H1 (cell line): ENCODE measurements around the gene DCDC2. TPM values are rescaled to one million over a fixed set of nuclear protein-coding genes. Genes with fewer than 3 reads are reported as not detected.

ENCODE experiments used
- CTCF ChIA-PET: fragments of 300-600 bp; sonication (Branson Sonifier 250); formaldehyde crosslinking; loops from one replicate; lab custom pipeline; 2021; ENCODE audit not compliant: partially characterized antibody; lab: Charles Lee
- POLR2A ChIA-PET: fragments of 300-600 bp; sonication (Branson Sonifier 250); formaldehyde crosslinking; loops from one replicate; lab custom pipeline; 2021; ENCODE audit warnings: inconsistent platforms; ENCODE audit not compliant: partially characterized antibody; lab: Charles Lee
- DNase-seq, 2 experiments: peaks; one replicate each; pipeline versions ENCODE4 v3.0.0 to v3.0.0-alpha.2; 2010 to 2022; ENCODE audit warnings: low spot score in 2 of 2, low read depth in 1 of 2, mixed read lengths in 1 of 2
- FAIRE-seq: peaks from 2 replicates; lab custom pipeline; 2011; peaks lifted over from hg19 to GRCh38; lab: Jason Lieb, UNC
- H2AFZ ChIP-seq: 2 replicates; pipeline ENCODE4 v1.8.1; 2012; ENCODE audit warnings: low read length, inconsistent platforms
- H2AK5ac ChIP-seq: 2 replicates; pipeline ENCODE4 v1.6.1; 2013; ENCODE audit warnings: low read depth, low read length
- H2BK120ac ChIP-seq: replicated peaks from 2 replicates; pipeline ENCODE3; 2013; ENCODE audit warnings: low read depth, low read length, inconsistent platforms
- H2BK12ac ChIP-seq: 2 replicates; pipeline ENCODE4 v1.6.1; 2013; ENCODE audit warnings: low read depth, low read length
- H2BK15ac ChIP-seq: 2 replicates; pipeline ENCODE4 v1.6.1; 2013; ENCODE audit warnings: low read length
- H2BK20ac ChIP-seq: 2 replicates; pipeline ENCODE4 v1.6.1; 2013; ENCODE audit warnings: low read length
- H2BK5ac ChIP-seq: 2 replicates; pipeline ENCODE4 v1.6.1; 2013; ENCODE audit warnings: low read depth, low read length
- H3K14ac ChIP-seq: 2 replicates; pipeline ENCODE4 v1.6.1; 2013; ENCODE audit warnings: inconsistent platforms; ENCODE audit not compliant: insufficient read length
- H3K18ac ChIP-seq: 2 replicates; pipeline ENCODE4 v1.6.1; 2013; ENCODE audit warnings: low read length; ENCODE audit errors: extremely low read depth
- H3K23ac ChIP-seq: 2 replicates; pipeline ENCODE4 v1.6.1; 2013; ENCODE audit warnings: inconsistent platforms; ENCODE audit not compliant: insufficient read length
- H3K23me2 ChIP-seq: 2 replicates; pipeline ENCODE4 v1.6.1; 2013; ENCODE audit warnings: low read depth, low read length
- H3K27ac ChIP-seq: 2 replicates; pipeline ENCODE4 v1.6.1; 2011; ENCODE audit warnings: low read depth, low read length, inconsistent platforms
- H3K27me3 ChIP-seq, 4 experiments: replicated peaks in 1 of 4; 1 replicate in 1 of 4; 2 replicates in 3 of 4; pipeline versions ENCODE4 v1.6.1 to v1.8.1; 2011 to 2013; ENCODE audit warnings: low read length in 3 of 4, mild to moderate bottlenecking in 3 of 4, inconsistent platforms in 2 of 4, mixed read lengths in 2 of 4, moderate library complexity in 1 of 4; ENCODE audit not compliant: control insufficient read depth in 3 of 4, insufficient read depth in 3 of 4; ENCODE audit errors: extremely low read depth in 1 of 4
- H3K36me3 ChIP-seq, 4 experiments: 2 replicates each; pipeline versions ENCODE4 v1.6.1 to v1.8.1; 2011 to 2013; ENCODE audit warnings: mild to moderate bottlenecking in 4 of 4, low read length in 3 of 4, moderate library complexity in 2 of 4, control low read depth in 1 of 4, inconsistent platforms in 1 of 4; ENCODE audit not compliant: insufficient read depth in 4 of 4, control insufficient read depth in 2 of 4
- H3K4ac ChIP-seq: replicated peaks from 2 replicates; pipeline ENCODE3; 2013; ENCODE audit warnings: low read length, low read depth, mixed read lengths, inconsistent platforms; ENCODE audit not compliant: insufficient read length
- H3K4me1 ChIP-seq, 4 experiments: replicated peaks in 1 of 4; 1 replicate in 1 of 4; 2 replicates in 3 of 4; pipeline versions ENCODE4 v1.6.1 to v1.8.1; 2011 to 2013; ENCODE audit warnings: low read length in 3 of 4, inconsistent platforms in 2 of 4, mixed read lengths in 1 of 4; ENCODE audit not compliant: insufficient read depth in 4 of 4, control insufficient read depth in 3 of 4
- H3K4me2 ChIP-seq, 2 experiments: 2 replicates each; pipeline versions ENCODE4 v1.6.1 to v1.8.1; 2011 to 2013; ENCODE audit warnings: low read depth in 2 of 2, low read length in 2 of 2, control low read depth in 1 of 2, inconsistent platforms in 1 of 2, mild to moderate bottlenecking in 1 of 2; ENCODE audit not compliant: insufficient read depth in 1 of 2
- H3K4me3 ChIP-seq, 4 experiments: fragments of 200-600, 300-600 bp in 1 of 4; sonication (generic), shearing (Covaris generic), sonication (Bioruptor Twin) in 1 of 4; 2 replicates each; pipeline versions ENCODE4 v1.5.1 to v1.8.1; 2011 to 2016; ENCODE audit warnings: low read length in 4 of 4, low read depth in 3 of 4, control low read depth in 2 of 4, inconsistent platforms in 2 of 4, mild to moderate bottlenecking in 2 of 4, mixed read lengths in 1 of 4, moderate library complexity in 1 of 4; ENCODE audit not compliant: insufficient read depth in 2 of 4; ENCODE audit errors: extremely low read depth in 1 of 4
- H3K56ac ChIP-seq: replicated peaks from 2 replicates; pipeline ENCODE3; 2013; ENCODE audit warnings: low read depth, mild to moderate bottlenecking, mixed read lengths, low read length, inconsistent platforms; ENCODE audit not compliant: insufficient read length
- H3K79me1 ChIP-seq: 2 replicates; pipeline ENCODE4 v1.6.1; 2013; ENCODE audit warnings: low read depth, low read length, control low read depth
- H3K79me2 ChIP-seq, 2 experiments: 2 replicates each; pipeline versions ENCODE4 v1.6.1 to v1.8.1; 2012 to 2013; ENCODE audit warnings: low read length in 2 of 2, mild to moderate bottlenecking in 2 of 2, inconsistent platforms in 1 of 2; ENCODE audit not compliant: insufficient read depth in 2 of 2, control insufficient read depth in 1 of 2
- H3K9ac ChIP-seq, 4 experiments: replicated peaks in 1 of 4; 1 replicate in 1 of 4; 2 replicates in 3 of 4; pipeline versions ENCODE4 v1.6.1 to v1.8.1; 2011 to 2013; ENCODE audit warnings: low read depth in 3 of 4, low read length in 3 of 4, control low read depth in 2 of 4, mild to moderate bottlenecking in 2 of 4, moderate library complexity in 2 of 4, inconsistent platforms in 1 of 4; ENCODE audit errors: extremely low read depth in 1 of 4
- H3K9me3 ChIP-seq, 2 experiments: 2 replicates each; pipeline versions ENCODE4 v1.6.1 to v1.8.1; 2012 to 2013; ENCODE audit warnings: mild to moderate bottlenecking in 2 of 2, moderate library complexity in 2 of 2, control low read depth in 1 of 2, inconsistent platforms in 1 of 2, low read depth in 1 of 2, low read length in 1 of 2, mixed read lengths in 1 of 2; ENCODE audit not compliant: insufficient read depth in 2 of 2
- H4K20me1 ChIP-seq, 2 experiments: replicated peaks in 1 of 2; 2 replicates each; pipeline versions ENCODE3 to v1.8.1; 2011 to 2013; ENCODE audit warnings: inconsistent platforms in 2 of 2, low read length in 2 of 2, mild to moderate bottlenecking in 1 of 2; ENCODE audit not compliant: insufficient read depth in 2 of 2, control insufficient read depth in 1 of 2
- H4K5ac ChIP-seq: 2 replicates; pipeline ENCODE4 v1.6.1; 2013; ENCODE audit warnings: low read length, low read depth, mixed read lengths, inconsistent platforms; ENCODE audit not compliant: insufficient read length
- H4K8ac ChIP-seq: 2 replicates; pipeline ENCODE4 v1.8.0; 2013; ENCODE audit warnings: mild to moderate bottlenecking, moderate library complexity, low read length, inconsistent platforms; ENCODE audit not compliant: insufficient read depth; ENCODE audit errors: extremely low read depth
- H4K91ac ChIP-seq: replicated peaks from 2 replicates; pipeline ENCODE3; 2013; ENCODE audit warnings: low read length, mixed read lengths, inconsistent platforms; ENCODE audit not compliant: insufficient read length
- CBX5 ChIP-seq: fragments of 300-800, 300-1000 bp; sonication (generic); IDR thresholded peaks from 2 replicates; pipeline ENCODE4 v1.7.1; 2016; ENCODE audit warnings: antibody characterized with exemption, low read length, low read depth
- CTCF ChIP-seq, 3 experiments: IDR thresholded peaks; 1 replicate in 2 of 3; 2 replicates in 1 of 3; pipeline versions ENCODE4 v1.5.1 to v1.6.1; 2011; ENCODE audit warnings: low read length in 3 of 3, mild to moderate bottlenecking in 3 of 3, inconsistent platforms in 2 of 3, low read depth in 1 of 3, moderate library complexity in 1 of 3; ENCODE audit not compliant: insufficient read depth in 1 of 3; ENCODE audit errors: control extremely low read depth in 1 of 3
- JUN ChIP-seq: IDR thresholded peaks from 2 replicates; pipeline ENCODE4 v1.6.1; 2011; ENCODE audit warnings: low read depth, mild to moderate bottlenecking, improper control_type of control experiment, low read length
- PHF8 ChIP-seq: fragments of 200-600 bp; sonication (generic); conservative IDR thresholded peaks from 2 replicates; pipeline ENCODE4 v1.7.1; 2012; ENCODE audit warnings: low read depth, mild to moderate bottlenecking, inconsistent platforms, low read length, moderate library complexity
- SAP30 ChIP-seq: fragments of 300-600 bp; sonication (generic); IDR thresholded peaks from 2 replicates; pipeline ENCODE4 v1.7.1; 2012; ENCODE audit warnings: low read length, moderate library complexity, mild to moderate bottlenecking, inconsistent platforms; ENCODE audit not compliant: insufficient read depth, insufficient replicate concordance
- SP1 ChIP-seq: IDR thresholded peaks from 2 replicates; pipeline ENCODE4 v1.6.1; 2011; ENCODE audit warnings: low read depth, low read length
- SP4 ChIP-seq: IDR thresholded peaks from 2 replicates; pipeline ENCODE4 v1.6.1; 2012; ENCODE audit warnings: low read length, inconsistent platforms
- TCF12 ChIP-seq: IDR thresholded peaks from 2 replicates; pipeline ENCODE4 v1.6.1; 2011; ENCODE audit warnings: low read depth, mild to moderate bottlenecking, low read length
- USF2 ChIP-seq: IDR thresholded peaks from 2 replicates; pipeline ENCODE4 v1.6.1; 2011; ENCODE audit warnings: low read length, improper control_type of control experiment
- WGBS, 2 experiments: shearing (Covaris generic) in 1 of 2; methylation state at CpG; one replicate each; pipeline versions ENCODE4 v1.1.6 to v1.1.7; 2013 to 2015; ENCODE audit warnings: low lambda C conversion rate in 2 of 2, mixed read lengths in 2 of 2, inconsistent platforms in 1 of 2, low coverage in 1 of 2, missing lambda C conversion rate in 1 of 2; ENCODE audit not compliant: insufficient replicate concordance in 2 of 2, insufficient coverage in 1 of 2, insufficient read length in 1 of 2; ENCODE audit errors: extremely low coverage in 1 of 2, missing lambda C conversion rate in 1 of 2; 5-methylcytosine and 5-hydroxymethylcytosine counted together
- polyA plus RNA-seq, 7 experiments: library from polyadenylated mRNA; depleted of rRNA in 3 of 7; stranded (reverse) in 5 of 7; unstranded in 2 of 7; fragments of >200 nt in 5 of 7; fragments of 200-250 nt in 2 of 7; gene quantifications; 1 replicate in 5 of 7; 2 replicates in 1 of 7; 4 replicates in 1 of 7; pipeline versions ENCODE4 v1.2.1 to v1.2.3, GENCODE V29; 2011 to 2013; ENCODE audit warnings: missing spikeins in 2 of 7, mixed read lengths in 2 of 7
- total RNA-seq: library from RNA; stranded (reverse); fragmentation: NEBNext Ultra II Directional; extraction: Animal tissue kit (Norgen Biotek cat#: 25700); gene quantifications from 2 replicates; pipeline ENCODE4 v1.2.1, GENCODE V29; 2021
- TF ChIP-seq, protein P1 (sequence below): IDR thresholded peaks from 2 replicates; pipeline ENCODE4 v1.6.1; 2011; ENCODE audit warnings: low read depth, mild to moderate bottlenecking, low read length; ENCODE audit not compliant: insufficient read depth

The DCDC2 gene
- total and polyA plus RNA-seq, 2 of the 8 experiments (the other 6 are each of a cell fraction or from before 2014, with no cell fraction given): 0.03 to 0.15 TPM

DNA sequence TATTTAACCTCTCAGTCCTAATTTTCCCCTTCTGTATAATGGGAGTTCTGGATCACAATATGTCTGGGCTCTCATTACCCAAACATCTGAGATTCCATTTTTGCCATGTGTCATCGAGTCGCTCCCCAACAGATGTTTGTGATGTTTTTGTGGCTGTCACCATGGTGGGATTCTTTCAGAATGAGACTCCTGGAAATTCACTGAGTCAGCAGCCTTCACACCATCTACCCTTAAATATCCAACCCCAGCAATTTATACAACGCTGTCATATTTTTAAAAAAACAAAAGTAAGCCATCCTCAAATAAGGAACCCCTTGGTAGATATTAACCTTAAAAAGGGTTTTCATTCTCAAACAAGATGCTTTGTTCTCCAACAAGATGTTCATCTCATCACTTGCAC, 211.0 kb downstream of the DCDC2 start:
- Histone ChIP-seq H3K4me1 (no peaks in the 10 kb centered on the region), H2AFZ (no peak overlapping the region), H4K20me1 (no peaks in the 10 kb centered on the region), H2BK120ac (no peak overlapping the region), H3K27me3 (no peaks in the 10 kb centered on the region), H2AK5ac (no peak overlapping the region), H3K4me2 (no peak overlapping the region), H3K27ac (no peak overlapping the region), H3K18ac (no peak overlapping the region), H3K79me1 (no peaks in the 10 kb centered on the region), H3K4ac (no peak overlapping the region), H3K23me2 (no peaks in the 10 kb centered on the region; the same call in 1 of the 2 replicates), H3K56ac (no peak overlapping the region), H3K79me2 (no peaks in the 10 kb centered on the region), H2BK5ac (no peak overlapping the region), H2BK20ac (no peak overlapping the region), H4K8ac (no peak overlapping the region), H3K14ac (no peak overlapping the region), H3K4me3 (no peak overlapping the region), H2BK15ac (no peak overlapping the region), H3K23ac (no peak overlapping the region), H3K9me3 (no peaks in the 10 kb centered on the region; a peak in 1 of 4 replicates), H4K5ac (no peak overlapping the region), H3K9ac (no peak overlapping the region), H3K36me3 (no peaks in the 10 kb centered on the region), H4K91ac (no peak overlapping the region), H2BK12ac (no peak overlapping the region)
- POLR2A ChIA-PET: no interaction called here
- 93% methylated on average over 3 of the region's 3 CpGs; no CpG with 5 or more reads in 1 of the 2 experiments for WGBS, 2 experiments
- DNase-seq (no peak), FAIRE-seq (no peak)
- CTCF ChIA-PET: no interaction called here
- no peak for TF ChIP-seq CTCF (IDR thresholded peaks at IDR 0.05; ENCODE audit: control extremely low read depth in 1 of 3, insufficient read depth in 1 of 3, low read depth in 1 of 3, low read length in 3 of 3)
- no peak for TF ChIP-seq SP4
- TF ChIP-seq SAP30: no peak
- TF ChIP-seq, protein P1, sequence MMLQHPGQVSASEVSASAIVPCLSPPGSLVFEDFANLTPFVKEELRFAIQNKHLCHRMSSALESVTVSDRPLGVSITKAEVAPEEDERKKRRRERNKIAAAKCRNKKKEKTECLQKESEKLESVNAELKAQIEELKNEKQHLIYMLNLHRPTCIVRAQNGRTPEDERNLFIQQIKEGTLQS: no peak
- TF ChIP-seq PHF8: no peak
- TF ChIP-seq TCF12: no peak
- TF ChIP-seq CBX5: no peak
- TF ChIP-seq JUN: no peak
- TF ChIP-seq SP1: no peak
- no peak for TF ChIP-seq USF2
